Measurements from ENCODE around the gene DOCK6.

DOCK6 gene

DNA sequence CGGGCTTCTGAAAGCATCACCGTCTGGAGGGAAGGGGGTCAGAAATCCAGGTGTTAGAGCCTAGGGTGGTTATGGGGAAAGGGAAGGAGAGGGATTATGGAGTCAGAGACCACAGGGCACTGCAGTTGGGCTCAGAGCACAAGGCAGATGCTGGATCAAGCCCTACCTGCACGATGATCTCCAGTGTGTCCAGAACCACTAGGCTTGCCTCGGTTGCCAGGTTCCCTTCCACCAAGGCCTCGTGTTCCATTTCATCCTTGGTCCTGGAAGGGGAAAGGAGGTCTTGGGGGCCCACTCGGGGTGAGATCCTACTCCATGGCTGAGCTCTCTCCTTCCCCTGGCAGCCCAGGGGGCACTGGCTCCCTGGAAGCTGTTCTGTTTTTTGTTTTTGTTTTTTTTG is 47.9 kb downstream of the DOCK6 start:
- no peak for DNase-seq

DNA sequence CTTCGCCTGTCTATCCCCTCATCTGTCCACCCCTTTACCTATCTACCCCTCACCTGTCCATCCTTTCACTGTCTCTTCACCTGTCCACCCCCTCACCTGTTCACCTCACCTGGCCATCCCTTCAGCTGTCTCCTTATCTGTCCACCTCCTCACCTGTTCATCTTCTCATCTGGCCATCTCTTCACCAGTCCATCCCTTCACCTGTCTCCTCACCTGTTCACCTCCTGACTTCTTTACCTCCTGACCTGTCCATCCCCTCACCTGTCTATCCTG is 51.7 kb downstream of the DOCK6 start:
- no peak for DNase-seq

DNA sequence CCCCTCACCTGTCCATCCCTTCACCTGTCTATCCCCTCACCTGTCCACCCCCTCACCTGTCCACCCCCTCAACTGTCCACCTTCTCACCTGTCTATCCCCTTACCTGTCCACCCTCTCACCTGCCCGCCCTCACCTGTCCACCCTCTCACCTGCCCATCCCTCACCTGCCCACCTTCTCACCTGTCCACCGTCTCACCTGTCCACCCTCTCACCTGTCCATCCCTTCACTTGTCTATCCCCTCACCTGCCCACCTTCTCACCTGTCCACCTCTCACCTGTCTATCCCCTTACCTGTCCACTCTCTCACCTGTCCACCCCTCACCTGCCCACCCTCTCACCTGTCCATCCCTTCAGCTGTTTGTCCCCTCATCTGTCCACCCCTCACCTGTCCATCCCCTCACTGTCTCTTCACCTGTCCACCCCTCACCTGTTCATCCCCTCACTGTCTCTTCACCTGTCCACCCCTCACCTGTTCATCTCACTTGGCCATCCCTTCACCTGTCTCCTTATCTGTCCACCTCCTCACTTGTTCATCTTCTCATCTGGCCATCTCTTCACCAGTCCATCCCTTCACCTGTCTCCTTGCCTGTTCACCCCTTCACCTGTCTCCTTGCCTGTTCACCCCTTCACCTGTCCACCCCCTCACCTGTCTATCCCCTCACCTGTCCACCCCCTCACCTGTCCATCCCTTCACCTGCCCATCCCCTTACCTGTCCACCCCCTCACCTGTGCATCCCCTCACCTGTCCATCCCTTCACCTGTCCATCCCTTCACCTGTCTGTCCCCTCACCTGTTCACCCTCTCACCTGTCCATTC is 52.3 kb downstream of the DOCK6 start:
- no peak for DNase-seq

DNA sequence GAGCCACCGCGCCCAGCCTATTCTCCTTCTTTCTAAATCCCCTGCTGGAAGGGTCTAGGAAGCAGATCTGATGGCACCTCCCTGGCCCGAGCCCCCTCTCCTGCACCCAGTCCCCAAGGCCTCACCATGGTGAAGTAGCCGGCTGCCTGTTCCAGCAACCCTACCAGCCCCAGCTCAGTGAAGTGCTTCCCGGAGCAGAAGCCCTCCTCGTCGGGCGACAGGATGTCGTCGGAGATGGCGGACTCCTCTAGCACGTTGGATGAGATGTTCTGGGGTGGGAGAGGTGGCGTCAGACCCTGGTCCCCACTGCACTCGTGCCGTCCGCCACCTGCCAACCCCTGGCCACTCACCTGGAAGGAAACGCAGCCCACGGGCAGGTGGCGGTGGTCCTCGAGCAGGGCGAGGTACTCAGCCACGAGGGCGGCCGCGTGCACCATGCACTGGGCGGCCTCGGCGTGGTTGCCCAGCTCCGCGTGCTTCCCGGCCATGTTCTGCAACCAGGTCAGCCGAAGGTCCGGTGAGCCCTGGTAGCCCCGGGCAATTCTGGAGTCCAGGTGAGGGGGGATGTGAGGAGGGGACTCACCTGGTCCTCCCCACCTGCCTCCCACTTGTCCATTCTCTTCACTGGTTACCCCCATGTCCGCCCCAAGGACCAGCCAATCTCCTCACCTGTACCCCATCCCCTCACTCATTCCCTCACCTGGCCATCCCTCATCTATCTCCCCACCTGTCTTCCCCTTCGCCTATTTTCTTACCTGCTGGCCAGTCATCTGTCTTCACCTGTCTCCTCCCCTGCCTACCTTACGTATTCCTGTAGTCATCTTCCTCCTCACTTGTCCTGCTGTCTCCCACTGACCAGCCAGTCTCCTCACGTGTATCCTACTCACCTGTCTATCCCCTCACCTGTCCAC is 53.5 kb downstream of the DOCK6 start:
- DNase-seq: no peak

DNA sequence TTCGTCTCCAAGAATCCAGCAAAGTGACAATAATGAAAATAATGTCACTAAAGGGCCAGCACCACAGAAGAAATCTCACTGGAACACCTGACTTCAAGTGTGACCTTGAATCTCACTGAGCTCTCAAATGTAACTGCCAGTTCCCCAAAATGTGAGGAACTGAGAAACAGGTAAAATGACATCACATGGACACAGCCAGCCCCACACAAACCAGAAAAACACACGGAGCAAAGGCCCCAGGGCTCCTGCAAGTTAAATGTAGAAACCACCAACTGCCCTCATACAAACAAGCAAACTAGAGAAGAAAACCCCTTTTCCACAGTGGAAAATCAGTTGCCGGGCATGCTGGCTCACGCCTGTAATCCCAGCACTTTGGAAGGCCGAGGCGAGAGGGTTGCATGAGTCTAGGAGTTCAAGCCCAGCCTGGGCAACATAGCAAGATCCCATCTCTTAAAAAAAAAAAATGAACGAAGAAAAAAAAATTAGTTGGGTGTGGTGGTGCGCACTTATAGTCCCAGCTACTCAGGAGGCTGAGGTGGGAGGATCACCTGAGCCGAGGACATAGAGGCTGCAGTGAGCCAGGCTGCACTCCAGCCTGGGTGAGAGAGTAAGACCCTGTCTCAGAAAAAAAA is 56.3 kb downstream of the DOCK6 start:
- no peak for DNase-seq

DNA sequence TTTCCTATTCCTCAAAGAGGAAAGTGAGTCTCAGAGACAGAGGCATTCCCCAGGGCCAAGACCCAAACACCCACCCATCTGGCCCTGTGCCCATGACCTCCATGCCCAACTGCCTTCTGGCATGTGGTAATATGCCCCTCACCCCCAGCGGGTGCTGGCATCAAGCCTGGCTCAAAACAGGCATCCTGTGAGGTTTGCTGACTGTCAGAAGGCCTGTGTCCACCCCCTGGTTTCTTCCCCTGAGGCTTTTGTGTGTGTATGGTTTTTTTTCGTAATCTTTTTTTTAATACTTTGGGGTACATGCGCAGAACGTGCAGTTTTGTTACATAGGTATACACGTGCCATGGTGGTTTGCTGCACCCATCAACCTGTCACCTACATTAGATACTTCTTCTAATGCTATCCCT is 57.4 kb downstream of the DOCK6 start:
- no peak for DNase-seq

DNA sequence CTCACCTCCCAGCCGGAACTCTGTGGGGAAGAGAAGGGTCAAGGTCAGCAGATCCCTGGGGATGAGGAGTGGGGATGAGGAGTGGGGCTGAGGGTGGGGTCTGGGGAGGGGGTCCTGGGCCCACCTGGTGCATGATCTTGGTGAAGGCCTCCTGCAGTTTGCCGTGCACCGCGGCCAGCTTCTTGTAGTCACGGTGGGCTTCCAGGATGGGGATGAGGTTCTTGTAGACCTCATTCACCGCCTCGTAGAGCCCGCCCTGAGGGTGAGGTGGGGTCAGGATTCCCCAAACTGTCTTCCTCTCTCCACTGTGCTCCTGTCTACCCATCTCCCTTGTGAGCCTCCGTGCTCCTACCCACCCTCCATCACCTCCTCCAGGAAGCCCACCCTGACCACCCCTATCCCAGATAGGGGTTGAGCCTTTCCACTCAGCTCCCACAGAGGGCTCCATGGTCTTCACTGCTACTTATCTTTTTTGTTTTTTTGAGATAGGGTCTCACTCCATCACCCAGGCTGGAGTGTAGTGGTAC is 58.2 kb downstream of the DOCK6 start:
- DNase-seq: no peak

DNA sequence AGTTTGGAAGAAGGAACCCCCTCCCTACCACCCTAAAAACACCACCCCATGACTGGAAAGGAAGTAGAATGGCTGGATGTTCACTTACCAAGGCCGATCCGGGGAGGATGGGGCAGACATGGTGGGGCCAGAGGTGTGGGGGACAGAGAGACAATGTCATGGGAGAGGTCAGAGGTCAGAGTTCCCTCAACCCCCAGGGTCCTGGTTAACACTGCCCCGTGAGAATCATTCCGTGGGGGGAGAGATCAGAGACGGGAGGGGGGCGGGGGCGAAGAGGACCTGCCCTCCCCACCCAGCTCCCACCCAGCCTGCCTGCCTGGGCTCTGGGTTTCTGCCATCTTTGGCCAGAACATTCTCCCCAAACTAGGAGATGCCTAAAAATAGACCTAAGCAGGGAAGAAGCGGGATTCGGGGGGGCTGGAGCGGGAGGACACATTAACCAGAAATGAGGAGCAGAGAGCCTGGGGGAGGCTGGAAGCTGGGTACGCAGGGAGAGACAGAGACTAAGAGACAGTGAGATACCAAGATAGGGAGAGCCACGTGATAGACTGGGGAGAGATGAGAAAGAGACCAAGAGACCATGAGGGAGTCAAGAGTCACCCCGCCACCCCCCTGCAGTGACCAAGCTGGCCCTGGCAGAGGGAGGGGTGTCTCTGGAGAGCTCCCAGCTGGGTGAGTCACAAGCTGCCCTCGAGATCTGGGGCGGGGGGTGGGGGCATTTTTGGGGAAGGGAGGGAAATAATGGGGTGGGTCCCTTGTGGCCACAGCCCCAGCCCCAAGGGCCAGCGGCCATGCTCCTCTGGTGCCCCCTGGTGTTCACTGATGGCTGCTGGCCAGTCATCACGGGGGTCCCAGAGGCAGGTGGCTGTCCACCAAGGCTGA is 58.9 kb downstream of the DOCK6 start:
- peak in 1 of 2 experiments; percentile 11 for DNase-seq

DNA sequence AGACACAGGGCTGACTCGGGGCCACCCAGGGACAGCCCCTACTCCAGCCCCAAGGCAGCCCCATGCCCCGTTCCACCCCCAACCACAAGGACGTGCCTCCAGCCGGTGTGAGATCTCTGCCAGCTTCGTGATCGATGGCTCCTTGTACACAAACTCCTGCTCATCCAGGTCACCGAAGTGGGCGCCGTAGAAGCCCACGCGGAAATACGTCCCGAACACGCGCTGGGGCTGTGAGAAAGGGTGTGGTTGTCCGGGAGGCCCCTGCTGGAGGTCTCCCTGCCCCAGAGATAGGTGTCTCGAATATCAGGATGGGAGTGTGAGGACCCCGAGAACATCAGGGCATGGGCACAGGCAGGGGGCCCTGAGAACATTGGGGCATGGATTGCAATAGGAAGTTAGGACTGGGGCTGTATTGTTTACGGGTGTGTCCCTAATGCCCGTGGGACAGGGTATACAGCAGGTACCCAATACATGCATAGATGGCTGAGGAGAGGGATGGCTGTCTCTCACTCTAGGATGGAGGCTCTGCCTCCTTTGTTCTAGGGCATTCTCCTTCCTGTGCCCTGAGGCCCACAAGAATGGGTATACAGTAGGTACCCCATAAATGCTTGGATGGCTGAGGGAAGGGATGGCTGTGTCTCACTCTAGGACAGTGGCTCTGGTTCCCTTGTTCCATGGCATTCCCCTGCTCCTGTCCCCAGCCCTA is 59.7 kb downstream of the DOCK6 start:
- DNase-seq: no peak

DNA sequence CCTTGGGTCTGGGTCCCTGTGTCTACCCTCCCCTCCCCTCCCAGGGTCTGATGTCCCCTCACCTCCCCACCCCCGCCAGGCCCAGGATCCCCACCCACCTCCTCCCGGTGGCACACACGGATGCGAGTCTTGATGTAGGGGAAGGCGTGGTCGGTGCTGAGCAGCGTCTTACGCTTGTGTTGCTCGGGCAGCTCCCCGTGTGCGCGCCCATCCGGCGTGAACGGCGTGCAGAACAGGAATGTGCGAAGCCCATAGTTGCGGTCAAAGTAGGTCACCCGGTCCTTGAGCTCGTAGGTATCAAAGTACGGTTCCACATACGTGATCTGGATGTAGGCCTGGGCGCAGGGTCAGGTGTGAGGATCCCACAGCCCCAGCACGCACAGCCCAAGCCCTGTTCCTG is 60.5 kb downstream of the DOCK6 start:
- no peak for DNase-seq

DNA sequence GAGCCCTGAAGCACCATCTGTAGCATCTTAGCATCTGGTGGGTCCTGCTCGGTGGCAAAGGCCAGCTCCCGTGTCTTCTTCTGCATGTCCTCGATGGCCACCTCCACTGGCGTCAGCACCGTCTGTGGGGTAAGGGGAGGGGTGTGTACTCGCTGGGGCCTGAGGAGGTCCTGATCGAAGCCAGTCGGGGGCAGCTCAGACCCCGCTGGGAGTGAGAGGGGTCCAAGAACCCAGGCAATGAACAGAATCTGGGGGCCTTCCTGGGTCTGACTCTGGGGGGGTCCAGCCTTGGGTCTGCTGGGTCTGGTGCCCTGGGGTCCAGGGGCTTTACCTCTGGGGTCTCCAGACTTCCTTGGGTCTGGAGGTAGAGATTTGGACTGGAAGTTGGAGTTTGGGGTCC is 61.4 kb downstream of the DOCK6 start:
- no peak for DNase-seq

DNA sequence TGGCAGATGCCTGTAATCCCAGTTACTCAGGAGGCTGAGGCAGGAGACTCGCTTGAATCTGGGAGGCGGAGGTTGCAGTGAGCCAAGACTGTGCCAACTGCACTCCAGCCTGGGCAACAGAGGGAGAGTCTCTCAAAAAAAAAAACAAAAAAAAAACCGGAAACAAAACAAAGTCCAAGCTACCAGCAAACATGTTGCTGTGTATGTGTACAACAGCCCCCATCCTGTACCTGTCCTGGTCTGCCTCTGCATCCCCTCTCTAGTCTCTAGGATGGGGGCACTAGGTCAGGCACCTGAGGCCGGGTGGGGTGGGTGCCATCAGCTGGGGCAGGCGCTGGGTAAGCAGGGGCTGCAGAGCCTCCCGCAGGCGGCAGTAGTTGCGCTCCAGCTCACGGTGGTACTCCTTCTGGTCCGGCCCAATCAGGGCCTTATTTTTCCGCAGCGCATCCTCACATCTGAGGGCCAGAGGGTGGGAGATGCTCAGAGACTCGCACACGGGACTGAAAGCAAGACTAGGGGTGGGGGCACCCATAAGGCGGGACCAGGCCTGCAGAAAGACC is 62.2 kb downstream of the DOCK6 start:
- DNase-seq: no peak

DNA sequence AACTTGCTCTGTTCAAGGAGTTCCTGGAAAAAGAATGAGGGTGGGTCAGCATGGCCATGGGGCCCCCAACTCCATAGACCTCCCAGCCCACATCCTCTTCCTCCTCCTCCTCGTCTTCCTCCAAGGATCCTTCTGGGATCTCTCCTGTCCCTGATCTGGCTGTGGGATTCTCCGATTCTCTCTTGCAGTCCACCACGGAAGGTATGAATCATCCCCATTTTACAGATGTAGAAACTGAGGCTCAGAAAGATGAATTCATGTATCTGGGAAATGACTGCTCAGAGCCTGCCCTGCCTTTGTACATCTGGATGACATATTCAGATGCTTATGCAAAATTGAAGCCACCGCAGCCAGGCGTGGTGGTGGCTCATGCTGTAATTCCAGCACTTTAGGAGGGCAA is 62.8 kb downstream of the DOCK6 start:
- no peak for DNase-seq

DNA sequence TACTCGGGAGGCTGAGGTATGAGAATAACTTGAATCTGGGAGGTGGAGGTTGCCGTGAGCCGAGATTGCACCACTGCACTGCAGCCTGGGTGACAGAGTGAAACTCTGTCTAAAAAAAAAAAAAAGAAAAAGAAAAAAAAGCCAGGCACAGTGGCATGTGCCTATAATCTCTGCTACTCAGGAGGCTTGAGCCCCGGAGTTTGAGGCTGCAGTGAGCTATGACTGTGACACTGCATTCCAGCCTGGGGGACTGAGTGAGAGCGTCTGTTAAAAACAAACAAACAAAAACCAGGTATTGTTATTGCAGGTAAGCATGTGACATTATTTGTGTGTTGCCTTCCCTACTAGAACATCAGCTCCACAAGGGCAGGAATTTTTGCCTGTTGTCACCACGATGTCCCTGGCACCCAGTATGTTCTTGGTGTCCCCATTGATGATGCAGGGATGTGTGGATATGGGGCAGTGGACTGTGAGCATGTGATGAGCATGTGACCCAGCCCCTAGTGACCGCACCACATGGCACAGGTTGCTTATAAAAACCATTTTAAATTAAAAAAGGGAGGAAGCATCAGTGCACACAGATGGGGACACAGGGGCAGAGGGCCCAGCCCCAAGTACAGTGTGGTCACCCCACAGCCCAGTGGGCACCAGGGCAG is 63.4 kb downstream of the DOCK6 start:
- no peak for DNase-seq

DNA sequence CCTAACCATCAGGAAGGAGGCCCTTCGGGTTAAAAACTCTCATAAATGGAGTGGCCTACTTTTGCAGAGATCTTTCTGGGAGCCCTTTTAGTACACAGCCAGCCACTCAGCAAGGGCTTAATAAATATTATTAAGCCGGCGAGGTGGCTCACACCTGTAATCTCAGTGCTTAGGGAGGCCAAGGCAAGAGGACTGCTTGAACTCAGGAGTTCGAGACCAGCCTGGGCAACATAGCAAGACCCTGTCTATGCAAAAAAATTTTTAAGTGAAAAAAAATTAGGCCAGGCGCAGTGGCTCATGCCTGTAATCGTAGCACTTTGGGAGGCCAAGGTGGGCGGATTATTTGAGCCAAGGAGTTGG is 64.2 kb downstream of the DOCK6 start:
- DNase-seq: no peak

DNA sequence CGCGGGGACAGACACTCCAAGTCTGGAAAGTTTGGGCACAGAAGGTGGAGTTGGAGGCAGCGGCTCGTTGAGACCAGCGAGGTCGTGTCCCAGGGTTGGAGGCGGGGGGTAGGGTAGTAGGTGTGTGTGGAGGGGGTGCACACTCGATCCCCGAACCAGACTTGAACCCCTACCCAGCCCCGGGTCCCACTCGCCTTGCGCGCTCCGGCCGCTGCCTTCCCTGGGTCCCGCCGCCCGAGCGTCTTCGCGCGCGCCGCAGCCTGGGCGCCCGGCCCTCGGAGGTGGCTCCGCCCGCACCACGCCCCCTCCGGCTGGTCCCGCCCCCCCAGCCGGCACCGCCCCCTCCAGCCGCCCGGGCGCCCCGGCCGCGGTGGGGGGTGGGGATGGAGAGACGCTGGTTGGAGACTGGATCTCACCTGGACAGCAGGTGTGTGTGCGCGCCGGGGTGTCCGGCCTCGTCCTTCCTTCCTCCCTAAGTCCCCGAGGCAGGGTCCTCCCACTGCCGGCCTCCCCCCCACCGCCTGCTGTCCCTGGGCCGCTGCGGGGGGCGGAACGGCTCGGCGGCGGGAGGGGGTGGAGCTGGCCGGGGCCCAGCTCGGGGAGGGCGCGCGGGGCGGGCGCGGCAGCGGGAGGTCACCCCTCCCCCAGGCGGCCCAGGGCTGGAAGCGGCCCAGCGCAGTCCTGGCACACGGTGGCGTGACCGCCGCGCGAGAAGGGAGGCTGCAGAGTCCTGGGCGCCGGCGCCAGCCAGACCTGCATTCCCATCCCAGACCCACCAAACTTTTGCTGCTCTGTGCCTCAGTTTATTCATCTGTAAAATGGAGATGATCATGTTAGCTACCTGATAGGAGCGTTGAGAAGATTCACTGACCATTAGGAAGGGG is 64.8 kb downstream of the DOCK6 start, which contains the start of gene KANK2:
Gene KANK2 (minus strand): TSS at position 255 of the 884 bp plus-strand sequence. CDS start 3,034 bp downstream, outside the sequence.
- DNase-seq: peak; percentile 93 to 94

DNA sequence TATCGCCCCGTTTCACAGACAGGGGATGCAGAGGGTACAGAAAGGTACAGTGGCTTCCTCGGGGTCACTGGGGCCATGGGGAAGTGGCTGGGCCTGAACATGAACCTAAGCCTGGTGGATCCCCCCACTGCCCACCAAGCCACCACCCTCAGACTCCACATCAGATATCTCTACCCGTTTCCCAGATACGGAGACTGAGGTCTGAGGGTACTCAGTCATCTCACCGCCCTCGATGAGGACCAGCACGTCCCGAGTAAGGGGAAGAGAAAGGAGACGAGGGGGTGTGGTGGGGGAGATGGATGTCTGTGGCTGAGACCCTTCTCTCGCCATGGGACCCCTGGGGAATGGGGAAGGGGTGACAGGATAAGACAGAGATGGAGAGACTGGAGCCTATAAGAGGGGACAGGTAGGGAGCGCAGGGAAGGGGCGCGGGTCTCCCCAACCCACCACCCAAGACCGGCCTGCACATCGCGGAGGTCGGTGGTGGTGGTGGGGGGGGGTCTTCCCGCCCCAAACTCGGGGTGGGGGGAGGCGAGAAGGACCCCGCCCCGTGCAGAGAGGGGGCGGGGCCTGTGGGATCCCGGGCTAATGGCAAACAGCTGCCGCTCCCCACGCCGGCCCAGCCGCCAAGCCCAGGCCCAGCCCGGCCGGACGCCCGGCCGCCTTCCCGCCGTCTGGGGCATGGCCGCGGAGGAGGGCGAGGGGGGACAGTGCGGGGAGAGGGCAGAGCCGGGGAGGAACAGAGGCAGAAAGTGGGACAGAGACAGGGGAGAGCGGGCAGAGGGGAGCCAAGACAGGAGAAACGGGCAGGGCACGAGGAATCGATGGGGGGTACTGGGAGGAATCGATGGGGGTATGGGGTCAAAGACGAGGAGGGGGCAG is 65.7 kb downstream of the DOCK6 start:
- DNase-seq: peak in 1 of 2 experiments; percentile 6

DNA sequence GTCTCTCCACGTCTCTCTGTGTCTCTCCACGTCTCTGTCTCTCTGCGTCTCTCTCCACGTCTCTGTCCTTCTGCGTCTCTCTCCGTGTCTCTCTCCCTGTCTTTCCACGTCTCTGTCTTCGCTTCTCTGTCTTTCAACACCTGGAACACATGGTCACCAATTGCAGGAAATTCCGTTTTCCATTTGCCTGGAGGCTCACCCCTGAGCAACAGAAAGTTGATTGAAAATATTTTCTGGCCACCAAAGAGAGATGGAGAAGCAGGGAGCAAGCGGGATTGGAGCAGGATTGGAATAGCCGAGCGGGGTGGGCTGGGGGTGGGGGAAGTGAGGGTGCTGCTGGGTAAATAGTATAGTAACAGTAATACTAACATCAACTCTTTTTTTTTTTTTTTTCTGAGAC is 66.6 kb downstream of the DOCK6 start:
- DNase-seq: no peak
